ENCODE measurements around the gene SLC11A2.

DNA sequence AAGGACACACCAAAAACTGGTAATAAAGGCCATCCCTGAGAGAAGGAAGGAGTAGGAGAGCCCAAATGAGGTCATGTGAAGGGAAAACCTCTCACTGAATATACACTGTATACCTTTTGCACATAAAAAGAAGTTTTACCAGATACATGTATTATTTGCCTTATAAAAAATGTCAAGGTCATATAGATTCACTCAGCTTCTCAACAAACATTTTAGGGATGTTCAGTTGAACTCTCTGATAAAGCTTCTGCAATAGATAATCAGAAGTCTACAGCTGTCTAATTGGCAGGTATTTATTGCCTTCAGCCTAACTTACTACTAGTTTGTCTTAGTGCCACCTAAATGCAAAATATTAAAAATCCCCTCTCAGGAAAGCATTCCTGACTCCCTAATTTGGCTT, 8.7 kb downstream of the SLC11A2 start:
- TF ChIP-seq, protein P1, sequence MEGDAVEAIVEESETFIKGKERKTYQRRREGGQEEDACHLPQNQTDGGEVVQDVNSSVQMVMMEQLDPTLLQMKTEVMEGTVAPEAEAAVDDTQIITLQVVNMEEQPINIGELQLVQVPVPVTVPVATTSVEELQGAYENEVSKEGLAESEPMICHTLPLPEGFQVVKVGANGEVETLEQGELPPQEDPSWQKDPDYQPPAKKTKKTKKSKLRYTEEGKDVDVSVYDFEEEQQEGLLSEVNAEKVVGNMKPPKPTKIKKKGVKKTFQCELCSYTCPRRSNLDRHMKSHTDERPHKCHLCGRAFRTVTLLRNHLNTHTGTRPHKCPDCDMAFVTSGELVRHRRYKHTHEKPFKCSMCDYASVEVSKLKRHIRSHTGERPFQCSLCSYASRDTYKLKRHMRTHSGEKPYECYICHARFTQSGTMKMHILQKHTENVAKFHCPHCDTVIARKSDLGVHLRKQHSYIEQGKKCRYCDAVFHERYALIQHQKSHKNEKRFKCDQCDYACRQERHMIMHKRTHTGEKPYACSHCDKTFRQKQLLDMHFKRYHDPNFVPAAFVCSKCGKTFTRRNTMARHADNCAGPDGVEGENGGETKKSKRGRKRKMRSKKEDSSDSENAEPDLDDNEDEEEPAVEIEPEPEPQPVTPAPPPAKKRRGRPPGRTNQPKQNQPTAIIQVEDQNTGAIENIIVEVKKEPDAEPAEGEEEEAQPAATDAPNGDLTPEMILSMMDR (IDR thresholded peaks at IDR 0.05; ENCODE audit: low read depth, low read length, poor library complexity, severe bottlenecking), result no peak
- no peak for TF ChIP-seq EZH2phosphoT487 (IDR thresholded peaks at IDR 0.05; ENCODE audit: borderline replicate concordance, low read length)
